ENCODE measurements around the gene CASP14. TPM values are rescaled to one million over a fixed set of nuclear protein-coding genes. Genes with fewer than 3 reads are reported as not detected.

Gene CASP14
- total and polyA plus RNA-seq, 9 of the 15 experiments (the other 6 are each of a cell fraction or from before 2014, with no cell fraction given): not detected

DNA sequence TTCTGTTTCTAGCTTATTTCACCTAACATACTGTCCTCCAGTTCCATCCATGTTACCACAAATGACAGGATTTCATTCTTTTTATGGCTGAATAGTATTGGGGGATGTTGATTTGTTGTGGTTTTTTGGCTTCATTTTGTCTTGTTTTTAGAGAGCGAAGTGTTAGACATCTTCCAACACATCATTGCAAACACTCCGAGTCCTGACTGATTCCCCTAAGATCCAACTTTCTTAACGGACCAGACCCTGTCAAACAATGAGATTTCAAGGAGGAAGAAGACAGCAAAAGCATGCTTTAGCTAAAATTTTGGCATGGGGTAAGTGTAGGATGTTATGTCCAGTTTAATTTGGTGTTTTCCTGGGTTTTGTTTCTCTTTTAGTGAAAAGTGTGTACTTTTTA, 3.8 kb upstream of the CASP14 start (continued):
- TF ChIP-seq, protein P1, sequence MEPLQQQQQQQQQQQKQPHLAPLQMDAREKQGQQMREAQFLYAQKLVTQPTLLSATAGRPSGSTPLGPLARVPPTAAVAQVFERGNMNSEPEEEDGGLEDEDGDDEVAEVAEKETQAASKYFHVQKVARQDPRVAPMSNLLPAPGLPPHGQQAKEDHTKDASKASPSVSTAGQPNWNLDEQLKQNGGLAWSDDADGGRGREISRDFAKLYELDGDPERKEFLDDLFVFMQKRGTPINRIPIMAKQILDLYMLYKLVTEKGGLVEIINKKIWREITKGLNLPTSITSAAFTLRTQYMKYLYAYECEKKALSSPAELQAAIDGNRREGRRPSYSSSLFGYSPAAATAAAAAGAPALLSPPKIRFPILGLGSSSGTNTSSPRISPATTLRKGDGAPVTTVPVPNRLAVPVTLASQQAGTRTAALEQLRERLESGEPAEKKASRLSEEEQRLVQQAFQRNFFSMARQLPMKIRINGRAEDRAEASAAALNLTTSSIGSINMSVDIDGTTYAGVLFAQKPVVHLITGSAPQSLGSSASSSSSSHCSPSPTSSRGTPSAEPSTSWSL (CRISPR knock-in tag; IDR thresholded peaks at IDR 0.05; ENCODE audit: borderline replicate concordance): no peak
- TF ChIP-seq BDP1 (IDR thresholded peaks at IDR 0.05; ENCODE audit: insufficient read depth, insufficient read length) (no peak), KLF1 (tag; IDR thresholded peaks at IDR 0.05) (no peak), MYC (IDR thresholded peaks at IDR 0.05; ENCODE audit: low read depth, low read length) (no peak), MYC (CRISPR knock-in tag; IDR thresholded peaks at IDR 0.05; ENCODE audit: borderline replicate concordance, low read depth) (no peak), ZNF589 (CRISPR knock-in tag; IDR thresholded peaks at IDR 0.05; ENCODE audit: low read depth) (no peak), EP400 (IDR thresholded peaks at IDR 0.05) (no peak)
- TF ChIP-seq, protein P2, sequence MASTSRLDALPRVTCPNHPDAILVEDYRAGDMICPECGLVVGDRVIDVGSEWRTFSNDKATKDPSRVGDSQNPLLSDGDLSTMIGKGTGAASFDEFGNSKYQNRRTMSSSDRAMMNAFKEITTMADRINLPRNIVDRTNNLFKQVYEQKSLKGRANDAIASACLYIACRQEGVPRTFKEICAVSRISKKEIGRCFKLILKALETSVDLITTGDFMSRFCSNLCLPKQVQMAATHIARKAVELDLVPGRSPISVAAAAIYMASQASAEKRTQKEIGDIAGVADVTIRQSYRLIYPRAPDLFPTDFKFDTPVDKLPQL (IDR thresholded peaks at IDR 0.05; ENCODE audit: extremely low read depth, insufficient read length): no peak
- TF ChIP-seq, protein P3, sequence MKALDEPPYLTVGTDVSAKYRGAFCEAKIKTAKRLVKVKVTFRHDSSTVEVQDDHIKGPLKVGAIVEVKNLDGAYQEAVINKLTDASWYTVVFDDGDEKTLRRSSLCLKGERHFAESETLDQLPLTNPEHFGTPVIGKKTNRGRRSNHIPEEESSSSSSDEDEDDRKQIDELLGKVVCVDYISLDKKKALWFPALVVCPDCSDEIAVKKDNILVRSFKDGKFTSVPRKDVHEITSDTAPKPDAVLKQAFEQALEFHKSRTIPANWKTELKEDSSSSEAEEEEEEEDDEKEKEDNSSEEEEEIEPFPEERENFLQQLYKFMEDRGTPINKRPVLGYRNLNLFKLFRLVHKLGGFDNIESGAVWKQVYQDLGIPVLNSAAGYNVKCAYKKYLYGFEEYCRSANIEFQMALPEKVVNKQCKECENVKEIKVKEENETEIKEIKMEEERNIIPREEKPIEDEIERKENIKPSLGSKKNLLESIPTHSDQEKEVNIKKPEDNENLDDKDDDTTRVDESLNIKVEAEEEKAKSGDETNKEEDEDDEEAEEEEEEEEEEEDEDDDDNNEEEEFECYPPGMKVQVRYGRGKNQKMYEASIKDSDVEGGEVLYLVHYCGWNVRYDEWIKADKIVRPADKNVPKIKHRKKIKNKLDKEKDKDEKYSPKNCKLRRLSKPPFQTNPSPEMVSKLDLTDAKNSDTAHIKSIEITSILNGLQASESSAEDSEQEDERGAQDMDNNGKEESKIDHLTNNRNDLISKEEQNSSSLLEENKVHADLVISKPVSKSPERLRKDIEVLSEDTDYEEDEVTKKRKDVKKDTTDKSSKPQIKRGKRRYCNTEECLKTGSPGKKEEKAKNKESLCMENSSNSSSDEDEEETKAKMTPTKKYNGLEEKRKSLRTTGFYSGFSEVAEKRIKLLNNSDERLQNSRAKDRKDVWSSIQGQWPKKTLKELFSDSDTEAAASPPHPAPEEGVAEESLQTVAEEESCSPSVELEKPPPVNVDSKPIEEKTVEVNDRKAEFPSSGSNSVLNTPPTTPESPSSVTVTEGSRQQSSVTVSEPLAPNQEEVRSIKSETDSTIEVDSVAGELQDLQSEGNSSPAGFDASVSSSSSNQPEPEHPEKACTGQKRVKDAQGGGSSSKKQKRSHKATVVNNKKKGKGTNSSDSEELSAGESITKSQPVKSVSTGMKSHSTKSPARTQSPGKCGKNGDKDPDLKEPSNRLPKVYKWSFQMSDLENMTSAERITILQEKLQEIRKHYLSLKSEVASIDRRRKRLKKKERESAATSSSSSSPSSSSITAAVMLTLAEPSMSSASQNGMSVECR (CRISPR knock-in tag; IDR thresholded peaks at IDR 0.05): no peak
- TF ChIP-seq, protein P4, sequence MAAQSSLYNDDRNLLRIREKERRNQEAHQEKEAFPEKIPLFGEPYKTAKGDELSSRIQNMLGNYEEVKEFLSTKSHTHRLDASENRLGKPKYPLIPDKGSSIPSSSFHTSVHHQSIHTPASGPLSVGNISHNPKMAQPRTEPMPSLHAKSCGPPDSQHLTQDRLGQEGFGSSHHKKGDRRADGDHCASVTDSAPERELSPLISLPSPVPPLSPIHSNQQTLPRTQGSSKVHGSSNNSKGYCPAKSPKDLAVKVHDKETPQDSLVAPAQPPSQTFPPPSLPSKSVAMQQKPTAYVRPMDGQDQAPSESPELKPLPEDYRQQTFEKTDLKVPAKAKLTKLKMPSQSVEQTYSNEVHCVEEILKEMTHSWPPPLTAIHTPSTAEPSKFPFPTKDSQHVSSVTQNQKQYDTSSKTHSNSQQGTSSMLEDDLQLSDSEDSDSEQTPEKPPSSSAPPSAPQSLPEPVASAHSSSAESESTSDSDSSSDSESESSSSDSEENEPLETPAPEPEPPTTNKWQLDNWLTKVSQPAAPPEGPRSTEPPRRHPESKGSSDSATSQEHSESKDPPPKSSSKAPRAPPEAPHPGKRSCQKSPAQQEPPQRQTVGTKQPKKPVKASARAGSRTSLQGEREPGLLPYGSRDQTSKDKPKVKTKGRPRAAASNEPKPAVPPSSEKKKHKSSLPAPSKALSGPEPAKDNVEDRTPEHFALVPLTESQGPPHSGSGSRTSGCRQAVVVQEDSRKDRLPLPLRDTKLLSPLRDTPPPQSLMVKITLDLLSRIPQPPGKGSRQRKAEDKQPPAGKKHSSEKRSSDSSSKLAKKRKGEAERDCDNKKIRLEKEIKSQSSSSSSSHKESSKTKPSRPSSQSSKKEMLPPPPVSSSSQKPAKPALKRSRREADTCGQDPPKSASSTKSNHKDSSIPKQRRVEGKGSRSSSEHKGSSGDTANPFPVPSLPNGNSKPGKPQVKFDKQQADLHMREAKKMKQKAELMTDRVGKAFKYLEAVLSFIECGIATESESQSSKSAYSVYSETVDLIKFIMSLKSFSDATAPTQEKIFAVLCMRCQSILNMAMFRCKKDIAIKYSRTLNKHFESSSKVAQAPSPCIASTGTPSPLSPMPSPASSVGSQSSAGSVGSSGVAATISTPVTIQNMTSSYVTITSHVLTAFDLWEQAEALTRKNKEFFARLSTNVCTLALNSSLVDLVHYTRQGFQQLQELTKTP (IDR thresholded peaks at IDR 0.05; ENCODE audit: low read depth in 1 of 2, partially characterized antibody in 2 of 2): no peak
- TF ChIP-seq, protein P5, sequence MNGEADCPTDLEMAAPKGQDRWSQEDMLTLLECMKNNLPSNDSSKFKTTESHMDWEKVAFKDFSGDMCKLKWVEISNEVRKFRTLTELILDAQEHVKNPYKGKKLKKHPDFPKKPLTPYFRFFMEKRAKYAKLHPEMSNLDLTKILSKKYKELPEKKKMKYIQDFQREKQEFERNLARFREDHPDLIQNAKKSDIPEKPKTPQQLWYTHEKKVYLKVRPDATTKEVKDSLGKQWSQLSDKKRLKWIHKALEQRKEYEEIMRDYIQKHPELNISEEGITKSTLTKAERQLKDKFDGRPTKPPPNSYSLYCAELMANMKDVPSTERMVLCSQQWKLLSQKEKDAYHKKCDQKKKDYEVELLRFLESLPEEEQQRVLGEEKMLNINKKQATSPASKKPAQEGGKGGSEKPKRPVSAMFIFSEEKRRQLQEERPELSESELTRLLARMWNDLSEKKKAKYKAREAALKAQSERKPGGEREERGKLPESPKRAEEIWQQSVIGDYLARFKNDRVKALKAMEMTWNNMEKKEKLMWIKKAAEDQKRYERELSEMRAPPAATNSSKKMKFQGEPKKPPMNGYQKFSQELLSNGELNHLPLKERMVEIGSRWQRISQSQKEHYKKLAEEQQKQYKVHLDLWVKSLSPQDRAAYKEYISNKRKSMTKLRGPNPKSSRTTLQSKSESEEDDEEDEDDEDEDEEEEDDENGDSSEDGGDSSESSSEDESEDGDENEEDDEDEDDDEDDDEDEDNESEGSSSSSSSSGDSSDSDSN (IDR thresholded peaks at IDR 0.05; ENCODE audit: borderline replicate concordance in 1 of 2, low read depth in 2 of 2, low read length in 2 of 2): no peak
- TF ChIP-seq, protein P6, sequence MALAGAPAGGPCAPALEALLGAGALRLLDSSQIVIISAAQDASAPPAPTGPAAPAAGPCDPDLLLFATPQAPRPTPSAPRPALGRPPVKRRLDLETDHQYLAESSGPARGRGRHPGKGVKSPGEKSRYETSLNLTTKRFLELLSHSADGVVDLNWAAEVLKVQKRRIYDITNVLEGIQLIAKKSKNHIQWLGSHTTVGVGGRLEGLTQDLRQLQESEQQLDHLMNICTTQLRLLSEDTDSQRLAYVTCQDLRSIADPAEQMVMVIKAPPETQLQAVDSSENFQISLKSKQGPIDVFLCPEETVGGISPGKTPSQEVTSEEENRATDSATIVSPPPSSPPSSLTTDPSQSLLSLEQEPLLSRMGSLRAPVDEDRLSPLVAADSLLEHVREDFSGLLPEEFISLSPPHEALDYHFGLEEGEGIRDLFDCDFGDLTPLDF (CRISPR knock-in tag; IDR thresholded peaks at IDR 0.05): no peak

Measured in K562 (cell line).